NCI-H2107 treated with DMSO at 0.1 percent for 48 hours (cell line): Measurements from ENCODE around the gene HMGXB4.
A peak's percentile ranks its signal among the peaks of the same experiment; 100 is the strongest.

Source experiments
- DNase-seq: peaks from one replicate; lab custom pipeline; 2025; ENCODE audit not compliant: unreplicated experiment; lab: John Stamatoyannopoulos, UW

Gene HMGXB4

DNA sequence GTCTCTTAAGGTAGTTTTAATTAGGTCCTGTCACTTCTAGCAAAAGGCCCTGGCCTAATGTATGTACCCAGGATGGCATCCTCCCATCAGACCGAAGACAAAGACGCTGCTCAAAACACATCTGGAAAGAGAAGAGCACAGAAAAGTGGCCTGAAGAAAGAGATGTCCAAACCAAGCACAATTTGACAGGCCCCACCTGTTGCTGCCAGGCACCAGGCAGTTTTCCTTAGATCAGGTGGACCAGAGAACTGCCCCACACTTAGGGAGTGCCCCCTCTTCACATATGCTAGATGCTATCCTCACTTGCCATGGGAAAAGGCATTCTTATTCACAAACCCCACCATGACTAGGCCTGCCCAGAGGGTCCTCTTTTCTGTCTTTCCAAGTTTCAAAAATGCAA, 3.3 kb upstream of the HMGXB4 start:
- DNase-seq: no peak

DNA sequence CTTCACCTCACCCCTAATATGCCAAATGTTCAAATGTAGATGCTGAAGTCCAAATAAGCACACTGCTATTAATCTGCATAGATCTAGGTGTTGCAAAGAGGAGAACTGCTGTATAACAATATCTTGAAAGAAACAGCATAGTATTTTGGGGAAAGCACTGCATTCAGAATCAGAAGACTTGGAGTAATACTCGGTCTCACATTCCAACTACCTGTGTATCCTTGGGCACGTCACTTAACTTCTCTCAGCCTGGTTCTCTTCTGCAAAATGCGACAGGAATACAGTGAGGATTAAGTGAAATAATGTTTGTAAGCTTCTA, 332 bp upstream of the HMGXB4 start:
- no peak for DNase-seq

- no peak for DNase-seq
These were observed 1.1 kb downstream of the HMGXB4 start for GRCh38 chr22:35258191-35258988.

- DNase-seq: no peak
These were observed 7.7 kb downstream of the HMGXB4 start for GRCh38 chr22:35264986-35265385.

- no peak for DNase-seq
These were observed 9.0 kb downstream of the HMGXB4 start for GRCh38 chr22:35266277-35266676.

DNA sequence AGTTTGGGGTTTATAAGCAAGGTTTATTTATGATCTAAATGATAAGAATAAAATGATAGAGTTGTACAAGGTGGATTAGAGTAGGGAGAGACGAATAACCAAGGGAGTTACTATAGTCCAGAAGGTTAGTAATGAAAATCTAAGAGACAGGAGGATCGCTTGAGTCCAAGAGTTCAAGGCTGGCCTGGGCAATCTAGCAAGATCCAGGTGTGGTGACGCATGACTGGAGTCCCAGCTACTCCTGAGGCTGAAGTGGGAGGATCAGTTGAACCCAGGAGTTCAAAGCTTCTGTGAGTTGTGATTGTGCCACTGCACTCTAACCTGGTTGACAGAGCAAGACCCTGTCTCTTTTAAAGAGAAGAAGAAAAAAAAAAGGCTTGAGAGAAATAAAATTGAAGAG, 12.3 kb downstream of the HMGXB4 start:
- no peak for DNase-seq

GRCh38 chr22:35274154-35274871, 17.0 kb downstream of the HMGXB4 start:
- DNase-seq: no peak

DNA sequence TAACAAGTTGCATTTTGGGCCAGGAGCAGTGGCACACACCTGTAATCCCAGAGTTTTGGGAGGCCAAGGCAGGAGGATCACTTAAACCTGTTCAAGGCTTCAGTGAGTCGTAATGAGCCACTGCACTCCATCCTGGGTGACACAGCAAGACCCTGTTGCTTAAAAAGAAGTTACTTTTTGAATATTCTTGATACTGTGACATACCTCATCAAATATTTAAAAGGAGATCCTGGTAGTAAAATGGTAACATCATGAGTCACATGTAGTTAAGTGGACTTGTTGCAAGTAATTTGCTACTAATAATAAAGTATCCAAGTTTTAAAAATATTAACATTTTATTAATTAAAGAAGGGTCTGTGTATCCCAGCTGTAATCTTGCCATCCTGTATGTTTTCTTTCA, 18.3 kb downstream of the HMGXB4 start:
- no peak for DNase-seq

DNA sequence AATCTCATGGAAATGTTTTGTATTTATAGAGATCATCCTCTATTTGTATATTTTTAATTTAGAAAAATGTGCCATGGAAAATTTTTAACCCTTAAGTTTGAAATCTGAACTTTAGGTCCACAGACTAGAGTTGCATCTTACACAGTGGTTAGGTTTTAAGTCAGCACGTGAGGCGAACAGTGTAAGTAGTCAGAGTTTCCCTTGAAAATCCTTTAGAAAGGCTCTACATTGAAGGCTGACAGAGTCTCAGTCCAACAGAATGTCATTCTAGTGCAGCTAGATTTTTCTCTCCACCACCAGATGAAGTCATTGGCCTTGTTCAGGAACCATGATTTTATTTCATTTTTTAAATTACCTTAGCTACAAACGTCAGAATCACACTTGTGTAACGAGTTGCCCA, 18.7 kb downstream of the HMGXB4 start:
- no peak for DNase-seq

DNA sequence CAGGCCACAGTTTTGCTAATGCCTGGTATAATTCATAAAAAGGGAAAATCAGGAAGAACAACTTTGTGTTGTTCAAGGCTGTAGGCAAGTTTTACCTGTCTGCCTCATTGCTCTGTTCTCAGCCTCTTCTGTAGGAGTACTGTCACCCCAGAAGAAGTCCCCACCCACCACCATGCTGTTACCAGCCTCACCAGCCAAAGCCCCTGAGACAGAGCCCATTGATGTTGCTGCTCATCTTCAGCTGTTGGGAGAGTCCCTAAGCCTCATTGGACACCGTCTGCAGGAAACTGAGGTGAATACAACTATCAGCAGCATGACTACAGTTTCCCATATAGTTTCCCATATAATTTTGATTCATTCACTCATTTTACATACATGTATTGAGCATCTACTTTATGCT, 30.8 kb downstream of the HMGXB4 start:
- DNase-seq: no peak

- no peak for DNase-seq
These were observed 35.5 kb downstream of the HMGXB4 start for GRCh38 chr22:35292786-35293185.

- DNase-seq: no peak
These were observed 38.8 kb downstream of the HMGXB4 start for GRCh38 chr22:35296051-35296450.

- DNase-seq: no peak
These were observed 42.0 kb downstream of the HMGXB4 start for GRCh38 chr22:35299217-35299672.

- DNase-seq: peak; percentile 70
These were observed 42.6 kb downstream of the HMGXB4 start, which contains the start of gene TOM1 for GRCh38 chr22:35299673-35300499. Gene TOM1 (plus strand): TSS chr22:35299894. CDS start chr22:35299929, 35 bp downstream.

DNA sequence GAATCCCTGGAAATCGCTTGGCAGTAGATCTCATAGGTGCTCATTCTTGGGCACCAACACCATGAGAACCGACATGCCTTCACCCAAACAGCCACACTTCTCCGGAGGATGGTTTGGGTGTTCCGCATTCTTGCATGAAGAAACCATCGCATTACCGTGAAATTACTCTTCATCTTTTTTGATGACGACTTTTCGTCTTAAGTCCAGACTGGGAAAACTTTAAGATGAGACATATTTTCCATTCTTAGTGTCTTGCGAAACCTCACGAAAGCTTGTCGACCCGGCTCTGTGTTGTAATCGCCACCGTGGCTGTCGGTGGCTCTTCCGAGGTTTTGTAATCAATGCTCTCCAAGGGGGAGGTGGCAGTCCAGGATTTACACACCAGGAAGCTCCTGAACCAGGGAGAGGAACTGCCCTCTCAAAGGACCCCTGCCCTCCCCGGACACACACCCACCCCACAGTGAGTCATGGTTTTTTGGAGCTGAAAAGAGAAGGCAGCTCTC, 44.1 kb downstream of the HMGXB4 start:
- no peak for DNase-seq

DNA sequence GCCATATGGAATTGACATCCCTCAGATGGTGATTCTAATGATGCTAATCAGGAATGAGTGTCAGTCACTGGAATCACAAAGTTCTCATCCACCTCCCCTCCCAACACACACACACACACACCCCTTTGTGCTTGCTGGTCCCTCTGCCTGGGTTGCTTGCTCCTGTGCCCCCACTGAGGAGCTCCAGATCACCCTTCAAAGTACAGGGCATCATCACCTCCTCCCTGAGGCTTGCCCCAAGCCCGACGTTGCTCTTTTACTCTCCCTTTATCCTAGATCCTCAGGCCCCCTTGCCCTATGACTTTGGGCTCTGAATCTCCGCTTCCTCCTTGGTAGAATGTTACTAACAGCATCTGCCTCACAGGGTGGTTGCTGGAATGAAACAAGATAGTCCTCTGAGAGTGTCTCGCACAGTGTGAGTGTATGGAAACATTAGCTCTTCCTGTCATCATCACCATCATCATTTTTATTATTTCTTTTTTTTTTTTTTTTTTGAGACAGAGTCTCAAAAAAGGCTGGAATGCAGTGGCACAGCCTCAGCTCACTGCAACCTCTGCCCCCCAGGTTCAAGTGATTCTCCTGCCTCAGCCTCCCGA, 45.8 kb downstream of the HMGXB4 start:
- no peak for DNase-seq

DNA sequence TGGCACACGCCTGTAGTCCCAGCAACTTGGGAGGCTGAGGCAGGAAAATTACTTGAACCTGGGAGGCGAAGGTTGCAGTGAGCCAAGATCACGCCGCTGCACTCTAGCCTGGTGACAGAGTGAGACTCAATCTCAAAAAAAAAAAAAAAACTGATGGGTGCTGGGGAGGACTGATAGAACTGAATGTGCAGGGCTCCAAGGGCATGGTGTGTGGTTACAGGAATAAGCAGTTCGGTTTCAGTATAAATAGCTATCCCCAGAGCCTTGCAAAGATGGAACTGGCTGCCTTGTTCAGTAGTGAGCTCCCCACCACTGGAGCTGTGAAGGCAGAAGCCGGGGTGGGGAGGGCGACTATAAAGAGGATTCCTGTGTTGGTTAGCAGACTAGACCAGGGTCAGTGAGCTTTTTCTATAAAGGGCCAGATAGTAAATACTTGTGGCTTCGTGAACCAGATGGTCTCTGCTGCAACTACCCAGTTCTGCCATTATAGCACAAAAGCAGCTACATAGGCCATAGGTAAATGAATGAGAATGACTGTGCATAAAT, 48.3 kb downstream of the HMGXB4 start:
- no peak for DNase-seq

- no peak for DNase-seq
These were observed 49.2 kb downstream of the HMGXB4 start for GRCh38 chr22:35306350-35306967.

GRCh38 chr22:35307372-35307771, 50.1 kb downstream of the HMGXB4 start:
- DNase-seq: no peak

GRCh38 chr22:35307892-35308291, 50.6 kb downstream of the HMGXB4 start:
- DNase-seq: no peak
